KMS-11 (cell line): Measurements from ENCODE around the gene ANKRD55.

Experiments used
- H2AFZ ChIP-seq: fragments of 200-600 bp; sonication (generic); 2 replicates; pipeline ENCODE4 v1.6.1; 2016; ENCODE audit warnings: antibody characterized with exemption, mixed run types, low read depth
- H3K27ac ChIP-seq: fragments of 200-600 bp; sonication (generic); 2 replicates; pipeline ENCODE4 v1.6.1; 2016; ENCODE audit warnings: mild to moderate bottlenecking, mixed run types
- H3K27me3 ChIP-seq: fragments of 200-600 bp; sonication (generic); 2 replicates; pipeline ENCODE4 v1.6.1; 2017; ENCODE audit warnings: mild to moderate bottlenecking, low read depth, mixed run types, moderate library complexity; ENCODE audit not compliant: insufficient read depth
- H3K36me3 ChIP-seq: fragments of 200-600 bp; sonication (generic); 2 replicates; pipeline ENCODE4 v1.6.1; 2017; ENCODE audit warnings: mild to moderate bottlenecking, mixed run types; ENCODE audit not compliant: insufficient read depth
- H3K4me1 ChIP-seq: fragments of 200-600 bp; sonication (generic); 2 replicates; pipeline ENCODE4 v1.6.1; 2016; ENCODE audit warnings: mild to moderate bottlenecking, low read depth, mixed run types; ENCODE audit not compliant: poor library complexity, severe bottlenecking
- H3K4me2 ChIP-seq: fragments of 200-600 bp; sonication (generic); 2 replicates; pipeline ENCODE4 v1.7.0; 2016; ENCODE audit warnings: mild to moderate bottlenecking, mixed run types
- H3K4me3 ChIP-seq: fragments of 200-600 bp; sonication (generic); IDR thresholded peaks from 2 replicates; pipeline ENCODE4 v1.6.1; 2017; ENCODE audit warnings: low read depth, low read length, mixed read lengths; ENCODE audit not compliant: insufficient read depth
- H3K79me2 ChIP-seq: fragments of 200-600 bp; sonication (generic); 2 replicates; pipeline ENCODE4 v1.6.1; 2016; ENCODE audit warnings: low read depth, mixed run types; ENCODE audit not compliant: insufficient read depth
- H3K9ac ChIP-seq: fragments of 200-600 bp; sonication (generic); 2 replicates; pipeline ENCODE4 v1.6.1; 2016; ENCODE audit warnings: mild to moderate bottlenecking, mixed run types
- H4K20me1 ChIP-seq: fragments of 200-600 bp; sonication (generic); 2 replicates; pipeline ENCODE4 v1.6.1; 2016; ENCODE audit warnings: mild to moderate bottlenecking, mixed run types; ENCODE audit not compliant: insufficient read depth
- CTCF ChIP-seq: fragments of 200-600 bp; sonication (generic); conservative IDR thresholded peaks from 2 replicates; pipeline ENCODE4 v1.6.1; 2017; ENCODE audit warnings: low read depth, mild to moderate bottlenecking, antibody characterized with exemption, low read length, moderate library complexity, mixed read lengths

ANKRD55 gene

GRCh38 chr5:56078278-56079156, 154.6 kb downstream of the ANKRD55 start:
- Histone ChIP-seq H2AFZ (no peak overlapping the region), H3K79me2 (no peaks in the 10 kb centered on the region), H3K4me3 (no peak overlapping the region), H3K9ac (no peak overlapping the region), H3K4me1 (peaks cover 90% of the 10 kb centered on the region), H4K20me1 (no peaks in the 10 kb centered on the region), H3K36me3 (no peaks in the 10 kb centered on the region), H3K27ac (no peak overlapping the region), H3K4me2 (no peak overlapping the region), H3K27me3 (no peaks in the 10 kb centered on the region)
- no peak for TF ChIP-seq CTCF

GRCh38 chr5:56077796-56078233, 155.3 kb downstream of the ANKRD55 start:
- TF ChIP-seq CTCF: no peak
- H4K20me1 ChIP-seq: no peaks in the 10 kb centered on the region
- no peak overlapping the region for H3K27ac ChIP-seq
- H3K4me3 ChIP-seq: no peak overlapping the region
- H3K9ac ChIP-seq: no peak overlapping the region
- no peak overlapping the region for H3K4me2 ChIP-seq
- no peaks in the 10 kb centered on the region for H3K36me3 ChIP-seq
- no peaks in the 10 kb centered on the region for H3K27me3 ChIP-seq
- H2AFZ ChIP-seq: no peak overlapping the region
- 0 out of 2 replicates have a peak, but pooled peaks cover 5% of the 10 kb centered on the region for H3K79me2 ChIP-seq
- peaks cover 97% of the 10 kb centered on the region for H3K4me1 ChIP-seq

- H3K4me3 ChIP-seq: no peak overlapping the region
- H2AFZ ChIP-seq: no peak overlapping the region
- no peak overlapping the region for H3K4me2 ChIP-seq
- no peaks in the 10 kb centered on the region for H3K27me3 ChIP-seq
- H3K4me1 ChIP-seq: peaks cover 98% of the 10 kb centered on the region
- H4K20me1 ChIP-seq: no peaks in the 10 kb centered on the region
- H3K9ac ChIP-seq: no peak overlapping the region
- H3K36me3 ChIP-seq: no peaks in the 10 kb centered on the region
- no peak for TF ChIP-seq CTCF
- H3K79me2 ChIP-seq: peaks cover 5% of the 10 kb centered on the region; the same call in 1 of the 2 replicates
- no peak overlapping the region for H3K27ac ChIP-seq
Measured at GRCh38 chr5:56076486-56076885, 156.6 kb downstream of the ANKRD55 start.

- no peak overlapping the region for H3K9ac ChIP-seq
- peaks cover 98% of the 10 kb centered on the region for H3K4me1 ChIP-seq
- TF ChIP-seq CTCF: no peak
- peak overlapping the region; percentile 11; the same call in 1 of the 2 replicates for H2AFZ ChIP-seq
- no peak overlapping the region for H3K27ac ChIP-seq
- no peaks in the 10 kb centered on the region for H4K20me1 ChIP-seq
- H3K79me2 ChIP-seq: peaks cover 5% of the 10 kb centered on the region; the same call in 1 of the 2 replicates
- H3K27me3 ChIP-seq: no peaks in the 10 kb centered on the region
- no peaks in the 10 kb centered on the region for H3K36me3 ChIP-seq
- H3K4me2 ChIP-seq: peak overlapping the region; percentile 5; the same call in 1 of the 2 replicates
- no peak overlapping the region for H3K4me3 ChIP-seq
Measured at GRCh38 chr5:56075361-56075760, 157.8 kb downstream of the ANKRD55 start.
